GM19395 (cell line): ENCODE measurements around the gene MUSK.

Source experiments
- ATAC-seq: cut with Tn5 transposase; IDR thresholded peaks from one replicate; pipeline ENCODE4 v1.9.1; 2021; ENCODE audit warnings: mild to moderate bottlenecking, moderate library complexity; ENCODE audit not compliant: unreplicated experiment

MUSK gene

GRCh38 chr9:110850401-110851135, 182.0 kb downstream of the MUSK start:
- no peak for ATAC-seq
